Astrocyte (in vitro differentiated cells and primary cell): ENCODE data around the gene SLC38A3.

Source experiments
- EZH2 ChIP-seq: IDR thresholded peaks from 2 replicates; pipeline ENCODE4 v1.6.1; 2012; ENCODE audit warnings: mild to moderate bottlenecking, low read length, inconsistent platforms; ENCODE audit not compliant: insufficient read depth
- TF ChIP-seq, protein P1 (sequence below): IDR thresholded peaks from 2 replicates; pipeline ENCODE4 v1.5.1; 2011; ENCODE audit warnings: low read depth, mild to moderate bottlenecking, inconsistent platforms, low read length, moderate library complexity; ENCODE audit not compliant: insufficient read depth

DNA sequence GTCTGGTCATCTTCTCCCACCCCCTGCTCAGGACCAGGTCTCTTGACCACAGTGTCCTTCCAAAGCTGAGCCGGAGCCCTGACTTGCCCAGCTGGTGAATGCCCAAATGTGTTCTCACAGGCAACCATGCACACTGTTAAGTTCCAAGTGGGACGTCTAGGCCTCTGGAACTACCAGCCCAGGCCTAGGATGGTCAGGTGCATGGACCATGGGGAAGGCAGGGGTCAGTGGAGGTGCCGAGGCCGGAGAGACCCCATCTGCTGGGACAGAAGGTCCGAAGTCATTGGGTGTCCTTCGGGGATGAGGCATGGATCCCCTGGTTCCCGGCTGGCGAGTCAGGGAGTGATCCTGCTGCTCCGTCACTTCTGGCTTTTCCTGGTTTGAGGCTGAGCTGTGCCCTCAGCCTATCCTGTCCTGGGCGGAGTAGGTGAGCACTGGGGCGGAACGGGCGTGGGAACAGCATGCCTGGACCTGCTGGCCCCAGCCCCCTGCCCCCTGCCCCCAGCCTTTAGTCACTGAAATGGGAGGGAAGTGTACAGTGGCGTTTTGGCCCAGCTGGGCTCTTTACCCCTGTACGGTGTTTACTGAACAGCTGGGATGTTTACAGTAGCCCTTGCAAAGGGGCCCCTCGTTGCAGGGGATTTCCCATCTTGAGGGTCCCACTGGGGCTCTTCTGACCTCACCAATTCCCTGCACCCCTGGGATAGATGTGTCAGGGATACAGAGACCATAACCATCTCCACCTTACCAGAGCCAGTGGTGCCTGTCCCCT, 37.8 kb upstream of the SLC38A3 start:
- TF ChIP-seq, protein P1, sequence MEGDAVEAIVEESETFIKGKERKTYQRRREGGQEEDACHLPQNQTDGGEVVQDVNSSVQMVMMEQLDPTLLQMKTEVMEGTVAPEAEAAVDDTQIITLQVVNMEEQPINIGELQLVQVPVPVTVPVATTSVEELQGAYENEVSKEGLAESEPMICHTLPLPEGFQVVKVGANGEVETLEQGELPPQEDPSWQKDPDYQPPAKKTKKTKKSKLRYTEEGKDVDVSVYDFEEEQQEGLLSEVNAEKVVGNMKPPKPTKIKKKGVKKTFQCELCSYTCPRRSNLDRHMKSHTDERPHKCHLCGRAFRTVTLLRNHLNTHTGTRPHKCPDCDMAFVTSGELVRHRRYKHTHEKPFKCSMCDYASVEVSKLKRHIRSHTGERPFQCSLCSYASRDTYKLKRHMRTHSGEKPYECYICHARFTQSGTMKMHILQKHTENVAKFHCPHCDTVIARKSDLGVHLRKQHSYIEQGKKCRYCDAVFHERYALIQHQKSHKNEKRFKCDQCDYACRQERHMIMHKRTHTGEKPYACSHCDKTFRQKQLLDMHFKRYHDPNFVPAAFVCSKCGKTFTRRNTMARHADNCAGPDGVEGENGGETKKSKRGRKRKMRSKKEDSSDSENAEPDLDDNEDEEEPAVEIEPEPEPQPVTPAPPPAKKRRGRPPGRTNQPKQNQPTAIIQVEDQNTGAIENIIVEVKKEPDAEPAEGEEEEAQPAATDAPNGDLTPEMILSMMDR, result no peak
- TF ChIP-seq EZH2, result no peak
